Liver (tissue), 9 donors: ENCODE measurements around the gene SLC2A14. TPM values are rescaled to one million over a fixed set of nuclear protein-coding genes. Genes with fewer than 3 reads are reported as not detected.
"Not testable (repeated sequence)": the region's sequence is repeated elsewhere in the genome, so short reads cannot be mapped to it uniquely, and the experiment has no call there.

Source experiments
- DNase-seq: peaks from one replicate; pipeline ENCODE4 v3.0.0-alpha.2; 2017; ENCODE audit warnings: low spot score
- H3K27ac ChIP-seq, 2 donors: one replicate each; pipeline ENCODE4 v1.7.0; 2013; ENCODE audit warnings: inconsistent platforms in 2 of 2, low read length in 2 of 2, control low read depth in 1 of 2, low read depth in 1 of 2, mild to moderate bottlenecking in 1 of 2
- H3K27me3 ChIP-seq, 4 donors: one replicate each; pipeline versions ENCODE4 v1.6.1 to v1.7.0; 2013; ENCODE audit warnings: low read length in 3 of 4, inconsistent platforms in 1 of 4, mild to moderate bottlenecking in 1 of 4, moderate library complexity in 1 of 4; ENCODE audit not compliant: control insufficient read depth in 4 of 4, insufficient read depth in 4 of 4
- H3K36me3 ChIP-seq, 4 donors: one replicate each; pipeline versions ENCODE4 v1.6.1 to v1.7.0; 2013; ENCODE audit warnings: low read length in 3 of 4, mild to moderate bottlenecking in 3 of 4, low read depth in 1 of 4, moderate library complexity in 1 of 4; ENCODE audit not compliant: control insufficient read depth in 4 of 4, insufficient read depth in 3 of 4
- H3K4me1 ChIP-seq, 4 donors: one replicate each; pipeline versions ENCODE4 v1.6.1 to v1.7.0; 2013; ENCODE audit warnings: low read length in 3 of 4, mild to moderate bottlenecking in 3 of 4, moderate library complexity in 1 of 4; ENCODE audit not compliant: control insufficient read depth in 4 of 4, insufficient read depth in 4 of 4
- H3K4me3 ChIP-seq, 3 donors: one replicate each; pipeline versions ENCODE4 v1.6.1 to v1.7.0; 2013; ENCODE audit warnings: low read length in 3 of 3, control low read depth in 1 of 3, low read depth in 1 of 3, mild to moderate bottlenecking in 1 of 3
- H3K9ac ChIP-seq, 2 donors: one replicate each; pipeline ENCODE4 v1.7.0; 2013; ENCODE audit warnings: low read length in 2 of 2, mild to moderate bottlenecking in 2 of 2, moderate library complexity in 2 of 2, control low read depth in 1 of 2, low read depth in 1 of 2
- H3K9me3 ChIP-seq, 4 donors: one replicate each; pipeline versions ENCODE4 v1.6.1 to v1.7.0; 2013; ENCODE audit warnings: low read length in 3 of 4; ENCODE audit not compliant: control insufficient read depth in 4 of 4
- EGR1 ChIP-seq, 2 donors: IDR thresholded peaks; 2 replicates each; pipeline ENCODE4 v1.6.1; 2016 to 2018; ENCODE audit warnings: antibody characterized with exemption in 2 of 2, low read depth in 2 of 2
- FOXA1 ChIP-seq: IDR thresholded peaks from 2 replicates; pipeline ENCODE4 v1.6.1; 2016; ENCODE audit warnings: antibody characterized with exemption
- FOXA2 ChIP-seq: IDR thresholded peaks from 2 replicates; pipeline ENCODE4 v1.6.1; 2016; ENCODE audit warnings: antibody characterized with exemption
- GABPA ChIP-seq, 2 donors: IDR thresholded peaks in 1 of 2; conservative IDR thresholded peaks in 1 of 2; 2 replicates each; pipeline ENCODE4 v1.6.1; 2016; ENCODE audit warnings: antibody characterized with exemption in 2 of 2, mild to moderate bottlenecking in 1 of 2, moderate library complexity in 1 of 2
- HNF4A ChIP-seq, 2 donors: conservative IDR thresholded peaks; 2 replicates each; pipeline ENCODE4 v1.6.1; 2016; ENCODE audit warnings: antibody characterized with exemption in 2 of 2, mild to moderate bottlenecking in 2 of 2
- JUND ChIP-seq, 2 donors: IDR thresholded peaks; 2 replicates each; pipeline ENCODE4 v1.6.1; 2016; ENCODE audit warnings: antibody characterized with exemption in 2 of 2
- NR2F2 ChIP-seq: IDR thresholded peaks from 2 replicates; pipeline ENCODE4 v1.6.1; 2016; ENCODE audit warnings: antibody characterized with exemption
- RAD21 ChIP-seq, 2 donors: IDR thresholded peaks; 2 replicates each; pipeline ENCODE4 v1.6.1; 2016; ENCODE audit warnings: antibody characterized with exemption in 2 of 2, mild to moderate bottlenecking in 2 of 2
- RXRA ChIP-seq, 2 donors: IDR thresholded peaks; 2 replicates each; pipeline ENCODE4 v1.6.1; 2017 to 2018; ENCODE audit warnings: antibody characterized with exemption in 2 of 2, mild to moderate bottlenecking in 1 of 2
- SP1 ChIP-seq: IDR thresholded peaks from 2 replicates; pipeline ENCODE4 v1.6.1; 2018; ENCODE audit warnings: antibody characterized with exemption, mild to moderate bottlenecking
- TAF1 ChIP-seq: conservative IDR thresholded peaks from 2 replicates; pipeline ENCODE4 v1.6.1; 2016; ENCODE audit warnings: antibody characterized with exemption, mild to moderate bottlenecking
- YY1 ChIP-seq: IDR thresholded peaks from 2 replicates; pipeline ENCODE4 v1.6.1; 2016; ENCODE audit warnings: antibody characterized with exemption, mild to moderate bottlenecking
- WGBS: extraction: QIAGEN DNeasy Blood & Tissue Kit; methylation state at CpG from one replicate; pipeline ENCODE4 v1.1.7; 2013; 5-methylcytosine and 5-hydroxymethylcytosine counted together
- polyA plus RNA-seq, 2 donors: library from polyadenylated mRNA; stranded (reverse) in 1 of 2; unstranded in 1 of 2; fragments of 200-250 nt in 1 of 2; fragments of >200 nt in 1 of 2; fragmentation: Nextera tagmentation in 1 of 2; extraction: Ambion mirVana in 1 of 2; gene quantifications; one replicate each; pipeline versions ENCODE4 v1.2.1 to v1.2.3, GENCODE V29; 2013 to 2015
- total RNA-seq, 2 donors: library from RNA; depleted of rRNA; stranded (reverse); fragments of >200 nt; gene quantifications; one replicate each; pipeline ENCODE4 v1.2.3, GENCODE V29; 2014
- TF ChIP-seq, protein P1 (sequence below): IDR thresholded peaks from 2 replicates; pipeline ENCODE4 v1.6.1; 2016; ENCODE audit warnings: antibody characterized with exemption
- TF ChIP-seq, protein P2 (sequence below): IDR thresholded peaks from 2 replicates; pipeline ENCODE4 v1.6.1; 2016; ENCODE audit warnings: antibody characterized with exemption
- TF ChIP-seq, protein P3 (sequence below): IDR thresholded peaks from 2 replicates; pipeline ENCODE4 v1.6.1; 2016; ENCODE audit warnings: antibody characterized with exemption
- TF ChIP-seq, protein P4 (sequence below): IDR thresholded peaks from 2 replicates; pipeline ENCODE4 v1.6.1; 2016; ENCODE audit warnings: antibody characterized with exemption, mild to moderate bottlenecking
- donor health status: healthy.
- donor health status: healthy.
- donor health status: healthy.
- donor health status: healthy.
- donor health status: healthy.

Gene SLC2A14
- total and polyA plus RNA-seq, 4 donors: 22.7 TPM; not detected in 3

DNA sequence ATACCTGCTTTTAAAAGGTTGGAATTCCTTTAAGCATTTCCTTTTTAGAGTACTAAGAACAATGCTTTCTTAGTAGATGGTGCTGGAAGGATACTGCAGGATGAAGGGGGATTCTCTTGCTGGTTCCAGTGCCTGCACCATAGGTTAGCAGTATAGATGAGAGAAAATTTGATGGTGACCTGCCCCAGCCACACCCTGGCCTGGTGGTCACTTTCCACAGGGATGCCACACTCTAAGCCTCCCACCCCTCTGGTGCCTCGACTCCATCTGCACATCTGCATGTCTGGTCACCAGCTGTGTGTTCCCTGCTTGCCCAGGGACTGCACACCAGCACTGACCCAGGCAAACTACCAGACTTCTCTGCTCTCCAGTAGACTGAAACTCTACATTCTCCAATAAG, 44.2 kb upstream of the SLC2A14 start:
- 59% methylated on average over 1 of the region's 1 CpG for WGBS
- no peaks in the 10 kb centered on the region for H3K27me3 ChIP-seq
- no peak overlapping the region for H3K4me3 ChIP-seq
- no peak overlapping the region for H3K27ac ChIP-seq
- no peaks in the 10 kb centered on the region for H3K4me1 ChIP-seq
- H3K9me3 ChIP-seq: no peaks in the 10 kb centered on the region
- no peak for TF ChIP-seq FOXA2
- TF ChIP-seq JUND (IDR thresholded peaks at IDR 0.05): no peak
- TF ChIP-seq EGR1 (IDR thresholded peaks at IDR 0.05; ENCODE audit: low read depth in 2 of 2): no peak
- TF ChIP-seq HNF4A (conservative IDR thresholded peaks at IDR 0.05): no peak
- no peak for TF ChIP-seq SP1
- TF ChIP-seq RAD21 (IDR thresholded peaks at IDR 0.05): no peak
- TF ChIP-seq, protein P1, sequence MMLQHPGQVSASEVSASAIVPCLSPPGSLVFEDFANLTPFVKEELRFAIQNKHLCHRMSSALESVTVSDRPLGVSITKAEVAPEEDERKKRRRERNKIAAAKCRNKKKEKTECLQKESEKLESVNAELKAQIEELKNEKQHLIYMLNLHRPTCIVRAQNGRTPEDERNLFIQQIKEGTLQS: no peak
- no peak for TF ChIP-seq GABPA (IDR thresholded peaks at IDR 0.05 in 1 of 2, conservative IDR thresholded peaks at IDR 0.05 in 1 of 2)
- no peak for TF ChIP-seq TAF1
- TF ChIP-seq, protein P2, sequence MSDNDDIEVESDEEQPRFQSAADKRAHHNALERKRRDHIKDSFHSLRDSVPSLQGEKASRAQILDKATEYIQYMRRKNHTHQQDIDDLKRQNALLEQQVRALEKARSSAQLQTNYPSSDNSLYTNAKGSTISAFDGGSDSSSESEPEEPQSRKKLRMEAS: no peak
- TF ChIP-seq NR2F2: no peak
- TF ChIP-seq FOXA1: no peak
- DNase-seq: no peak
- no peak overlapping the region for H3K9ac ChIP-seq
- H3K36me3 ChIP-seq: no peaks in the 10 kb centered on the region

DNA sequence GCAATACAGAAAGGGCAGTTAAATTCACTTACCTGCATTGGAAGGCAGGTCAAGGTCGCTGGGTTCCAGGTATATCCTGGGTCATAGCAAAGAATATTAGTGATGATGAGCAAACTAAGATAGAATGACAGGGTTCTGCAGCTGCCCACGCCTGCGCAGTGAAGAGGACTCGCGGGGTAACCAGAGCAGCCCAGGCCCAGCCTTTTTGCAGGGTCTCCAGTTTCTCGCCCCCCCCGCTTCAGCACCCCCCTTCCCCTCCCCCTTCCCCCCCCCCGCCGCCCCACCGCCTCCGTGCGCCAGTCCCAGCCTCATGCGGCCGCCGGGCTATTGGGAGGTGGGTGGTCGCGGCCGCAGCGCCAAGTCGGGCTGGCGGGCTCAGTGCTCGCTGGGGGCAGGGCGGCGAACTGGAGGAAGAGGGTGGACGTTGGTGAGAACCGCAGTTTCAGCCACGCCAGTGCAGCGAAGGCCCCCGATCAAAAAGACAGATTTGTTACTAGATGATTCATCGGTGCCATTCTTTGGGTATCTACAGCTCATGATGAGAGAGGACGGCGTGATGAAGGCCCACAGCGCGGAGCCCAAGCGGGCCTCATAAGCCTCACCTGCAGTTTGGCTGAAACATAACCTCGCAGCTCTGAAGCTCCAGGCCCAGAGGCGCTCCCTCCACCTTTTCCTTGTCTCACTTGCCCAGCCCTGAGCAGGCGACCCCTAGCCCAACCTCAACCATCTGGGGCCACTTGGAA, 43.1 kb upstream of the SLC2A14 start:
- Histone ChIP-seq H3K4me3 (no peak overlapping the region), H3K36me3 (no peaks in the 10 kb centered on the region), H3K27me3 (no peaks in the 10 kb centered on the region), H3K4me1 (no peaks in the 10 kb centered on the region), H3K27ac (no peak overlapping the region), H3K9ac (no peak overlapping the region), H3K9me3 (no peaks in the 10 kb centered on the region)
- 51% methylated on average over 36 of the region's 38 CpGs for WGBS
- TF ChIP-seq RAD21 (IDR thresholded peaks at IDR 0.05): no peak
- TF ChIP-seq GABPA (IDR thresholded peaks at IDR 0.05 in 1 of 2, conservative IDR thresholded peaks at IDR 0.05 in 1 of 2): no peak
- TF ChIP-seq RXRA (IDR thresholded peaks at IDR 0.05): no peak
- TF ChIP-seq JUND (IDR thresholded peaks at IDR 0.05): no peak
- TF ChIP-seq, protein P3, sequence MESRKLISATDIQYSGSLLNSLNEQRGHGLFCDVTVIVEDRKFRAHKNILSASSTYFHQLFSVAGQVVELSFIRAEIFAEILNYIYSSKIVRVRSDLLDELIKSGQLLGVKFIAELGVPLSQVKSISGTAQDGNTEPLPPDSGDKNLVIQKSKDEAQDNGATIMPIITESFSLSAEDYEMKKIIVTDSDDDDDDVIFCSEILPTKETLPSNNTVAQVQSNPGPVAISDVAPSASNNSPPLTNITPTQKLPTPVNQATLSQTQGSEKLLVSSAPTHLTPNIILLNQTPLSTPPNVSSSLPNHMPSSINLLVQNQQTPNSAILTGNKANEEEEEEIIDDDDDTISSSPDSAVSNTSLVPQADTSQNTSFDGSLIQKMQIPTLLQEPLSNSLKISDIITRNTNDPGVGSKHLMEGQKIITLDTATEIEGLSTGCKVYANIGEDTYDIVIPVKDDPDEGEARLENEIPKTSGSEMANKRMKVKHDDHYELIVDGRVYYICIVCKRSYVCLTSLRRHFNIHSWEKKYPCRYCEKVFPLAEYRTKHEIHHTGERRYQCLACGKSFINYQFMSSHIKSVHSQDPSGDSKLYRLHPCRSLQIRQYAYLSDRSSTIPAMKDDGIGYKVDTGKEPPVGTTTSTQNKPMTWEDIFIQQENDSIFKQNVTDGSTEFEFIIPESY: no peak
- TF ChIP-seq NR2F2: no peak
- TF ChIP-seq, protein P4, sequence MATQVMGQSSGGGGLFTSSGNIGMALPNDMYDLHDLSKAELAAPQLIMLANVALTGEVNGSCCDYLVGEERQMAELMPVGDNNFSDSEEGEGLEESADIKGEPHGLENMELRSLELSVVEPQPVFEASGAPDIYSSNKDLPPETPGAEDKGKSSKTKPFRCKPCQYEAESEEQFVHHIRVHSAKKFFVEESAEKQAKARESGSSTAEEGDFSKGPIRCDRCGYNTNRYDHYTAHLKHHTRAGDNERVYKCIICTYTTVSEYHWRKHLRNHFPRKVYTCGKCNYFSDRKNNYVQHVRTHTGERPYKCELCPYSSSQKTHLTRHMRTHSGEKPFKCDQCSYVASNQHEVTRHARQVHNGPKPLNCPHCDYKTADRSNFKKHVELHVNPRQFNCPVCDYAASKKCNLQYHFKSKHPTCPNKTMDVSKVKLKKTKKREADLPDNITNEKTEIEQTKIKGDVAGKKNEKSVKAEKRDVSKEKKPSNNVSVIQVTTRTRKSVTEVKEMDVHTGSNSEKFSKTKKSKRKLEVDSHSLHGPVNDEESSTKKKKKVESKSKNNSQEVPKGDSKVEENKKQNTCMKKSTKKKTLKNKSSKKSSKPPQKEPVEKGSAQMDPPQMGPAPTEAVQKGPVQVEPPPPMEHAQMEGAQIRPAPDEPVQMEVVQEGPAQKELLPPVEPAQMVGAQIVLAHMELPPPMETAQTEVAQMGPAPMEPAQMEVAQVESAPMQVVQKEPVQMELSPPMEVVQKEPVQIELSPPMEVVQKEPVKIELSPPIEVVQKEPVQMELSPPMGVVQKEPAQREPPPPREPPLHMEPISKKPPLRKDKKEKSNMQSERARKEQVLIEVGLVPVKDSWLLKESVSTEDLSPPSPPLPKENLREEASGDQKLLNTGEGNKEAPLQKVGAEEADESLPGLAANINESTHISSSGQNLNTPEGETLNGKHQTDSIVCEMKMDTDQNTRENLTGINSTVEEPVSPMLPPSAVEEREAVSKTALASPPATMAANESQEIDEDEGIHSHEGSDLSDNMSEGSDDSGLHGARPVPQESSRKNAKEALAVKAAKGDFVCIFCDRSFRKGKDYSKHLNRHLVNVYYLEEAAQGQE: no peak
- TF ChIP-seq, protein P1: no peak
- TF ChIP-seq YY1: no peak
- TF ChIP-seq TAF1: no peak
- no peak for DNase-seq

DNA sequence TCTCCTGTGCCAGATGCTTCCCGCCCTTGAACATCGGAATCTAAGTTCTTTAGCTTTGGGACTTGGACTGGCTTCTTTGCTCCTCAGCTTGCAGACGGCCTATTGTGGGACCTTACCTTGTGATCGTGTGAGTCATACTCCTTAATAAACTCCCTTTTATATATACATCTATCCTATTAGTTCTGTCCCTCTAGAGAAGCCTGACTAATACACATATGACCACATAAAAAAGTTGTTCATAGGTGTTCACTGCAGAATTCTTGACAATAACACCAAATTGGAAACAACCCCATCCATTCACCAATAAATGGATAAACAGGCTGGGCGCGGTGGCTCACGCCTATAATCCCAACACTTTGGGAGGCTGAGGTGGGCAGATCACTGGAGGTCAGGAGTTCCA, 37.4 kb upstream of the SLC2A14 start:
- H3K9me3 ChIP-seq, H3K36me3 ChIP-seq, DNase-seq, H3K27ac ChIP-seq, H3K27me3 ChIP-seq, H3K4me3 ChIP-seq, H3K9ac ChIP-seq, H3K4me1 ChIP-seq: not testable (repeated sequence)
- WGBS: 86% methylated on average over 7 of the region's 7 CpGs
